AG09309 (cell line): ENCODE data around the gene USP40.

Source experiments
- DNase-seq: peaks from one replicate; pipeline ENCODE4 v3.0.0-alpha.2; 2010; ENCODE audit warnings: low read depth
- H3K4me3 ChIP-seq: 2 replicates; pipeline ENCODE4 v1.5.1; 2011; ENCODE audit warnings: mild to moderate bottlenecking, low read depth, low read length, moderate library complexity; ENCODE audit not compliant: control insufficient read depth
- TF ChIP-seq, protein P1 (sequence below): IDR thresholded peaks from 2 replicates; pipeline ENCODE4 v1.5.1; 2011; ENCODE audit warnings: mild to moderate bottlenecking, low read depth, low read length, inconsistent platforms; ENCODE audit not compliant: insufficient read depth, control insufficient read depth; ENCODE audit errors: missing control alignments

Gene USP40

DNA sequence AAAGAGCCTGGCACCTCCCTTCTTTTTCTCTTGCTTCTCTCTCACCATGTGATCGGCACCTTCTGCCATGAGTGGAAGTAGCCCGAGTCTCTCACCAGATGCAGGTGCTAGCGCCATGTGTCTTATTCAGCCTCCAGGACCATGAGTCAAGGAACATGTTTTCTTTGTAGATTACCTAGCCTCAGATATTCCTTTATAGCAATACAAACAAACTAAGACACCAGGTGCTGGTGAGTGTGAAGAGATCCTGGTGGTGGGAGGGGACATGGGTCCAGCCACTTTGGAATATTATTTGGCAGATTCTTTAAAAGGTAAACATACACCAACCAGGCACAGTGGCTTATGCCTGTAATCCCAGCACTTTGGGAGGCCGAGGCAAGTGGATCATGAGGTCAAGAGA, 5.9 kb upstream of the USP40 start:
- no peak for DNase-seq
- no peak overlapping the region for H3K4me3 ChIP-seq
- TF ChIP-seq, protein P1, sequence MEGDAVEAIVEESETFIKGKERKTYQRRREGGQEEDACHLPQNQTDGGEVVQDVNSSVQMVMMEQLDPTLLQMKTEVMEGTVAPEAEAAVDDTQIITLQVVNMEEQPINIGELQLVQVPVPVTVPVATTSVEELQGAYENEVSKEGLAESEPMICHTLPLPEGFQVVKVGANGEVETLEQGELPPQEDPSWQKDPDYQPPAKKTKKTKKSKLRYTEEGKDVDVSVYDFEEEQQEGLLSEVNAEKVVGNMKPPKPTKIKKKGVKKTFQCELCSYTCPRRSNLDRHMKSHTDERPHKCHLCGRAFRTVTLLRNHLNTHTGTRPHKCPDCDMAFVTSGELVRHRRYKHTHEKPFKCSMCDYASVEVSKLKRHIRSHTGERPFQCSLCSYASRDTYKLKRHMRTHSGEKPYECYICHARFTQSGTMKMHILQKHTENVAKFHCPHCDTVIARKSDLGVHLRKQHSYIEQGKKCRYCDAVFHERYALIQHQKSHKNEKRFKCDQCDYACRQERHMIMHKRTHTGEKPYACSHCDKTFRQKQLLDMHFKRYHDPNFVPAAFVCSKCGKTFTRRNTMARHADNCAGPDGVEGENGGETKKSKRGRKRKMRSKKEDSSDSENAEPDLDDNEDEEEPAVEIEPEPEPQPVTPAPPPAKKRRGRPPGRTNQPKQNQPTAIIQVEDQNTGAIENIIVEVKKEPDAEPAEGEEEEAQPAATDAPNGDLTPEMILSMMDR: no peak

DNA sequence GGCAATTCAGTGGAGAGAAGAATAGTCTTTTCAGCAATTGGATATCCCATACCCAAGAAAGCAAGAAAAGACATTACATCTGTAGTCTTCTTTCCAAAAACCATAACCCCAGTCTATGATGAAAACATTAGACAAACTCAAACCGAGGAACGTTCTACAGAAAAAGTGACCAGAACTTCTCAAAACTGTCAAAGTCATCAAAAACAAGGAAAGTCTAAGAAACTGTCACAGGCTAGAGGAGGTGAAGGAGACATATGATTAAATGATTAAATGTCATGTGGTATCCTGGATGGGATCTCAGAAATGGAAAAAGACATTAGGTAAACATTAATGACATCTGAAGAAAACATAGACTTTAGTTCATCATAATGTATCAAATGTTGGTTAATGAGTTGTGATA, 4.9 kb upstream of the USP40 start:
- DNase-seq: no peak

DNA sequence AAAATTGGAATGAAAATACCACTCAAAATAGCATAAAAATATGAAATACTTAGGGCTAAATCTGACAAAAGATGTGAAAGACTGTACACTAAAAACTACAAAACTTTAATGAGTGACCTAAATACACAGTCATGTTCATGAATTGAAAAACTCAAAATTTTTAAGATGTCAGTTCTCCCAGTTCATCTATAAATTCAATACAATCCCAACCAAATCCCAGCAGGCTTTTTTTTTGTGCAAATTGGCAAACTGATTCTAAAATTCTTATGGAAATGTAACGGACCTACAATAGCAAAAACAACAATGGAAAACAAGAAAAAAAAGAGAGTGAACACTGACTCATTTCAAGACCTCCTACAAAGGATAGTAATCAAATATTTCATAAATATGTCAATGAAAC, 4.4 kb upstream of the USP40 start:
- TF ChIP-seq, protein P1: no peak
- no peak overlapping the region for H3K4me3 ChIP-seq
- no peak for DNase-seq

More for the DNA sequence above, 4.9 kb upstream of the USP40 start:
- TF ChIP-seq, protein P1: no peak
- H3K4me3 ChIP-seq: no peak overlapping the region

DNA sequence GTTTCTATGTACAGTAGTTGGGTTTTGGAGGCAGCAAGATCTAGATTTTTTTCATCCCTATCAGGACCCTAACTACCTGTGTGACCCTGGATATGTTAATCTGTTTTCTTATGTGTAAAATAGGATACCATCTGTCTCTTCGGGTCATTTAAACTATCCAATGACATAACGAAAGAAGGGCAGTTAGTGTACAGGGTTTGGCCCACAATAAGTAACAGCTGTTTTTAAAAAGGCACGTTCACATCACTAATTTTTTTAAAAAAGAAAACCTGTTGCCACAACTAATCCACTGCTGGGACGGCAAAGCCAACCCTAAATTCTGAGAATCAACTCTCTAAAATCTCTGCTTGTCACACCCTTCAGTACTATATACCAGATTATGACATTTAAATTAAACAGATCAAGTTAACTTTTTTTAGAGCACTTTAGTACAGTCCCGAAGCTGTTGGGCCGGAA, 869 bp downstream of the USP40 start:
- peak overlapping the region; percentile 97 for H3K4me3 ChIP-seq
- TF ChIP-seq, protein P1: no peak
- no peak for DNase-seq

DNA sequence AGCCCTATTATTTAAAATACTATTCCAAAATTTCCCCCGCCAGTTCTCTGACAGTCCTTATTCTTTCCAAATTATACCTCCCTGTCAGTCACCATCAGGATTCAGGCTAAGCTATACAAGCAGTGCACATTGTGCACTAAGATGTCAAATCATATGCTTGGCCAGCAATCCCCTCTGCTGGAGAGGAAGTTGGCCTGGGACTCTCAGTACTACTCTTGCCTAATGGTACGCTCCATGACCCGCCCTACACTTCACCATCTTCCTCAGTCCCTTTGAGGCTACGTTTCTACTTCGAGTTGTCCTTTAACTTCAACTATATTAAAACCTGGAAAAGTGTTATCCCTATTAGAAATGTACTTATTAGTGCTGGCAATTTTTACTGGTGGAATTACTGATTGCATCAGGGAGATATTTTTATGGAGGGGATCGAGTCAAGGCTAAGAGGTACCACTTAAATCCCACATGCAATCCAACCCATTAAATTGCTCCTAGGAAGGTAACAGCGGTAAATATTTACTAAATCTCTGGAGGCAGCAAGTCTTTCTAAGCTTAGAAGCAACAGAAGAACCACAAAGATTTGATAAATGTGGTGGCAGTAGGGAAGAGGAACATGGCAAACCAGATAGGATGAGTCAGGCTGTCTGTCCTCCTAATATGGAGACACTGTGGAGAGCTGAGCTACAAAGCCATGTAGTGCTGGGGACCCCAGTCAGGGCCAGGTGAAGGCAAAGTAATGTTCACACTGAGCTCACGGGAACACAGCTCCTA, 2.7 kb downstream of the USP40 start:
- no peak overlapping the region for H3K4me3 ChIP-seq
- no peak for DNase-seq
- TF ChIP-seq, protein P1: no peak

DNA sequence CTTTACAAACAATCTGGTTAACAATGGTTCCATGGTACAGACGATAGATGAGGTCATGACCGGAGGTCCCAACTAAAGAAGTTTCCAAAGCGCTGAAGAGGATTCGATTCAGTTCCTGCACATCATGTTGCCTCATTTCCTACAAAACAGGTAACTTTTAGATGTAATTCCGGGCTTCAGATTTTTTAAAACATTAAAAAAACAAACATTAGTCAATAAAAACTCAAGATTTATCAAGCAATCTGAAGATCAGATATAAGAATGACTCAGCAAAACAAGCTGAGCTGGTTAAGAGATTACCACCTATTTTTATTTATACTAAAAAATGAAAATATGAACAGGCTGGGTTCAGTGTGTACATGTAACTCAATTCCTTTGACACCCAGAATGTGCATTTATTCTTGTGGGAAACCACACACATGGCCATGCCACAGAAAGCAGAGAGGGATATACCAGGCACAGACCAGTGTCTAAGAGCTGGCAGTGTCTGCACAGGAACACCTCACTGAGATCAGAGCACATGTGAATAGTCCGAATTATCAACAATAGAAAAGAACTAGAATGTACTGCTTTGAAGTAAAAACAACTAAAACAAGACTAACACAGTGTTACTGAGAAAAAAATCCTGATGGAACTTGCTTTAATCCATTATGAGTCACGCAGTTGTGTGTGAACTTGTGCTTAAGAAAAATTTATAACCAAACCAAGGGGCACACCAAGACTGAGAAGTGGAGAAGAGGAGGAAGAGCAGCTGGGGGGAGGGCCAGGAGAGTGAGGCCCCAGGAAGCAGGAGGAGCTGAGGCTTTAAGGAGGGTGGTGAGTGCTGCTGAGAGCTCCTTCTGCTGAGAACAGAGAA, 9.5 kb downstream of the USP40 start:
- DNase-seq: peak; percentile 78
- H3K4me3 ChIP-seq: no peak overlapping the region
- TF ChIP-seq, protein P1: no peak
